ENCODE measurements around the gene VSTM1.
"Not testable (repeated sequence)": the region's sequence is repeated elsewhere in the genome, so short reads cannot be mapped to it uniquely, and the experiment has no call there.

Gene VSTM1

GRCh38 chr19:54069470-54069869 lies 5.8 kb upstream of the VSTM1 start:
- no peak for DNase-seq

- no peak for DNase-seq
Measured at GRCh38 chr19:54062643-54063042, 1.1 kb downstream of the VSTM1 start.

GRCh38 chr19:54047616-54048015 lies 16.1 kb downstream of the VSTM1 start:
- no peak for DNase-seq

GRCh38 chr19:54045771-54046170 lies 17.9 kb downstream of the VSTM1 start:
- DNase-seq = no peak

GRCh38 chr19:54042989-54043388 lies 20.7 kb downstream of the VSTM1 start:
- no peak for DNase-seq

GRCh38 chr19:54041969-54042606 lies 21.6 kb downstream of the VSTM1 start:
- no peak for DNase-seq

- DNase-seq = no peak
Measured at GRCh38 chr19:54040003-54040402, 23.7 kb downstream of the VSTM1 start.

GRCh38 chr19:54036542-54036941 lies 27.2 kb downstream of the VSTM1 start:
- DNase-seq = not testable (repeated sequence)

- no peak for DNase-seq
Measured at GRCh38 chr19:54035215-54036178, 28.2 kb downstream of the VSTM1 start.

GRCh38 chr19:54030895-54031586 lies 32.7 kb downstream of the VSTM1 start:
- no peak for DNase-seq

- peak; percentile 50 for DNase-seq
Measured at GRCh38 chr19:54029930-54030490, 33.7 kb downstream of the VSTM1 start.

GRCh38 chr19:54029301-54029700 lies 34.4 kb downstream of the VSTM1 start:
- no peak for DNase-seq

GRCh38 chr19:54026656-54027055 lies 37.0 kb downstream of the VSTM1 start:
- DNase-seq = no peak

- DNase-seq = no peak
Measured at GRCh38 chr19:54024660-54025059, 39.0 kb downstream of the VSTM1 start.

GRCh38 chr19:54023191-54023590 lies 40.5 kb downstream of the VSTM1 start:
- DNase-seq = no peak

GRCh38 chr19:54021932-54022331 lies 41.8 kb downstream of the VSTM1 start:
- DNase-seq = no peak

GRCh38 chr19:54021363-54021762 lies 42.3 kb downstream of the VSTM1 start:
- no peak for DNase-seq

- DNase-seq = no peak
Measured at GRCh38 chr19:54017261-54017660, 46.4 kb downstream of the VSTM1 start.

- DNase-seq = no peak
Measured at GRCh38 chr19:54014920-54015560, 48.7 kb downstream of the VSTM1 start.

- no peak for DNase-seq
Measured at GRCh38 chr19:54013866-54014265, 49.8 kb downstream of the VSTM1 start.

- DNase-seq = no peak
Measured at GRCh38 chr19:54011507-54012211, 52.0 kb downstream of the VSTM1 start.

- no peak for DNase-seq
Measured at GRCh38 chr19:54010474-54010873, 53.2 kb downstream of the VSTM1 start.
